GM12878 (cell line): Measurements from ENCODE around the gene SAMD3. TPM values are rescaled to one million over a fixed set of nuclear protein-coding genes. Genes with fewer than 3 reads are reported as not detected.

Experiments
- EED ChIP-seq: sonication (generic); IDR thresholded peaks from 2 replicates; pipeline ENCODE4 v1.6.1; 2016; ENCODE audit warnings: antibody characterized with exemption, low read depth
- FOXM1 ChIP-seq: IDR thresholded peaks from 2 replicates; pipeline ENCODE4 v1.6.1; 2012; ENCODE audit warnings: low read depth, mild to moderate bottlenecking, inconsistent platforms, low read length, moderate library complexity
- HCFC1 ChIP-seq: fragments of 150-350 bp; IDR thresholded peaks from 2 replicates; pipeline ENCODE4 v1.6.1; 2014; ENCODE audit warnings: low read length
- HDGF ChIP-seq: fragments of 450-650 bp; IDR thresholded peaks from 2 replicates; pipeline ENCODE4 v1.6.1; 2016; ENCODE audit warnings: antibody characterized with exemption
- HSF1 ChIP-seq: fragments of 150-350 bp; IDR thresholded peaks from 2 replicates; pipeline ENCODE4 v1.6.1; 2014; ENCODE audit warnings: mild to moderate bottlenecking, low read depth, low read length
- IRF3 ChIP-seq: fragments of 450-650 bp; IDR thresholded peaks from 2 replicates; pipeline ENCODE4 v1.6.1; 2014; ENCODE audit warnings: mild to moderate bottlenecking
- MAX ChIP-seq: IDR thresholded peaks from 2 replicates; pipeline ENCODE4 v1.6.1; 2012; ENCODE audit warnings: low read depth, low read length, improper control_type of control experiment
- MYB ChIP-seq: fragments of 150-350 bp; IDR thresholded peaks from 2 replicates; pipeline ENCODE4 v1.6.1; 2014; ENCODE audit warnings: mild to moderate bottlenecking, low read depth, low read length, borderline replicate concordance
- NFYB ChIP-seq: IDR thresholded peaks from 2 replicates; pipeline ENCODE4 v1.6.1; 2011; ENCODE audit warnings: low read depth, mild to moderate bottlenecking, low read length, improper control_type of control experiment, moderate library complexity; ENCODE audit not compliant: insufficient read depth
- NR2C1 ChIP-seq: fragments of 450-650 bp; IDR thresholded peaks from 2 replicates; pipeline ENCODE4 v1.6.1; 2017; ENCODE audit warnings: antibody characterized with exemption, mild to moderate bottlenecking, moderate library complexity
- NR2F1 ChIP-seq: fragments of 450-650 bp; conservative IDR thresholded peaks from 2 replicates; pipeline ENCODE4 v1.6.1; 2017; ENCODE audit warnings: mild to moderate bottlenecking
- POLR2AphosphoS5 ChIP-seq: IDR thresholded peaks from 2 replicates; pipeline ENCODE4 v1.6.1; 2011; ENCODE audit warnings: mild to moderate bottlenecking, low read length, inconsistent platforms
- RUNX3 ChIP-seq: IDR thresholded peaks from 2 replicates; pipeline ENCODE4 v1.6.1; 2012; ENCODE audit warnings: low read length, inconsistent platforms
- SIX5 ChIP-seq: IDR thresholded peaks from 2 replicates; pipeline ENCODE4 v1.6.1; 2011; ENCODE audit warnings: mild to moderate bottlenecking, low read depth, low read length, moderate library complexity; ENCODE audit not compliant: severe bottlenecking
- SMAD1 ChIP-seq: fragments of 450-650 bp; IDR thresholded peaks from 2 replicates; pipeline ENCODE4 v1.6.1; 2018; ENCODE audit warnings: mild to moderate bottlenecking, low read depth; ENCODE audit not compliant: partially characterized antibody
- STAT3 ChIP-seq: IDR thresholded peaks from 2 replicates; pipeline ENCODE4 v1.6.1; 2011; ENCODE audit warnings: low read depth, low read length, improper control_type of control experiment
- TCF12 ChIP-seq: IDR thresholded peaks from 2 replicates; pipeline ENCODE4 v1.6.1; 2011; ENCODE audit warnings: low read depth, mild to moderate bottlenecking, low read length
- USF1 ChIP-seq: IDR thresholded peaks from 2 replicates; pipeline ENCODE4 v1.6.1; 2011; ENCODE audit warnings: borderline replicate concordance, low read depth, mild to moderate bottlenecking, moderate library complexity, mixed read lengths, low read length; ENCODE audit not compliant: insufficient read depth; ENCODE audit errors: extremely low read length
- USF2 ChIP-seq: IDR thresholded peaks from 2 replicates; pipeline ENCODE4 v1.6.1; 2011; ENCODE audit warnings: low read depth, low read length, improper control_type of control experiment, borderline replicate concordance
- YY1 ChIP-seq: IDR thresholded peaks from 2 replicates; pipeline ENCODE4 v1.6.1; 2011; ENCODE audit warnings: low read depth, mild to moderate bottlenecking, low read length
- ZBTB11 ChIP-seq: fragments of 450-650 bp; formaldehyde crosslinking; IDR thresholded peaks from 2 replicates; pipeline ENCODE4 v1.5.0; 2022; ENCODE audit warnings: mild to moderate bottlenecking, missing genetic modification characterization
- ZSCAN29 ChIP-seq: fragments of 450-650 bp; IDR thresholded peaks from 2 replicates; pipeline ENCODE4 v1.6.1; 2017; ENCODE audit warnings: mild to moderate bottlenecking, moderate library complexity
- polyA plus RNA-seq, 11 experiments: library from polyadenylated mRNA; depleted of rRNA in 4 of 11; unstranded in 6 of 11; stranded (reverse) in 5 of 11; fragments of >200 nt; fragmentation: Nextera tagmentation in 4 of 11; fragmentation: Illumina TruSeq in 1 of 11; extraction: Ambion mirVana in 4 of 11; extraction: Trizol in 1 of 11; gene quantifications; 1 replicate in 1 of 11; 2 replicates in 10 of 11; pipeline versions ENCODE4 v1.2.1 to v1.2.3, GENCODE V29; 2011 to 2016; ENCODE audit warnings: inconsistent platforms in 2 of 11, missing spikeins in 2 of 11, low read depth in 1 of 11
- total RNA-seq, 4 experiments: library from RNA; depleted of rRNA in 3 of 4; stranded (reverse); fragments of >200 nt in 3 of 4; fragmentation: Illumina TruSeq in 1 of 4; extraction: Trizol in 1 of 4; gene quantifications; 2 replicates each; pipeline versions ENCODE4 v1.2.1 to v1.2.3, GENCODE V29; 2013 to 2021

Gene SAMD3
- total and polyA plus RNA-seq, 10 of the 15 experiments (the other 5 are each of a cell fraction or from before 2014, with no cell fraction given) = 0.04 to 2.3 (median 0.39) TPM; not detected in 2

GRCh38 chr6:130202782-130203181 lies 20.0 kb downstream of the SAMD3 start (continued):
- TF ChIP-seq ZBTB11 (CRISPR knock-in tag) (no peak), HDGF (no peak), MAX (no peak), RUNX3 (peak; percentile 30), POLR2AphosphoS5 (no peak), USF1 (no peak), EED (0 out of 2 replicates have a peak, but pooled peaks have one; percentile 17), MYB (no peak), SMAD1 (no peak), TCF12 (no peak), YY1 (no peak), HCFC1 (no peak), FOXM1 (no peak), IRF3 (no peak), USF2 (no peak), NFYB (no peak), NR2C1 (no peak), ZSCAN29 (no peak), HSF1 (no peak), SIX5 (no peak), STAT3 (no peak), NR2F1 (no peak)
